Endothelial cell (in vitro differentiated cells): ENCODE results near the gene P2RX5. TPM values are rescaled to one million over a fixed set of nuclear protein-coding genes. Genes with fewer than 3 reads are reported as not detected.

ENCODE experiments used
- DNase-seq: peaks from one replicate; pipeline ENCODE4 v3.0.0; 2021; ENCODE audit warnings: low spot score
- H3K27ac Mint-ChIP-seq: one replicate; pipeline ENCODE4 v1.8.0; 2021; ENCODE audit warnings: mixed read lengths, inconsistent platforms; ENCODE audit not compliant: unreplicated experiment
- H3K27me3 Mint-ChIP-seq: one replicate; pipeline ENCODE4 v1.8.0; 2021; ENCODE audit warnings: mild to moderate bottlenecking, moderate library complexity, mixed read lengths, inconsistent platforms; ENCODE audit not compliant: unreplicated experiment
- H3K36me3 Mint-ChIP-seq: one replicate; pipeline ENCODE4 v1.8.0; 2021; ENCODE audit warnings: mild to moderate bottlenecking, low read depth, mixed read lengths, inconsistent platforms; ENCODE audit not compliant: unreplicated experiment
- H3K4me1 Mint-ChIP-seq: one replicate; pipeline ENCODE4 v1.8.0; 2021; ENCODE audit warnings: mild to moderate bottlenecking, mixed read lengths, inconsistent platforms; ENCODE audit not compliant: unreplicated experiment
- H3K4me3 Mint-ChIP-seq: one replicate; pipeline ENCODE4 v1.8.0; 2021; ENCODE audit warnings: mild to moderate bottlenecking, mixed read lengths, inconsistent platforms; ENCODE audit not compliant: unreplicated experiment
- H3K9me3 Mint-ChIP-seq: one replicate; pipeline ENCODE4 v1.8.0; 2021; ENCODE audit warnings: mixed read lengths, inconsistent platforms; ENCODE audit not compliant: unreplicated experiment
- CTCF ChIP-seq: fragments of 200-600 bp; sonication (generic); IDR thresholded peaks from one replicate; pipeline ENCODE4 v1.5.0; 2021; ENCODE audit warnings: antibody characterized with exemption; ENCODE audit not compliant: unreplicated experiment
- total RNA-seq: library from RNA; stranded (reverse); fragmentation: NEBNext Ultra II Directional; extraction: Animal tissue kit (Norgen Biotek cat#: 25700); gene quantifications from one replicate; pipeline ENCODE4 v1.2.1, GENCODE V29; 2021; ENCODE audit not compliant: unreplicated experiment

The P2RX5 gene
- total RNA-seq, 1 donor from 2014 or later = 0.36 TPM

- no peak for TF ChIP-seq CTCF
- peaks cover 1% of the 10 kb centered on the region for H3K27me3 Mint-ChIP-seq
- no peaks in the 10 kb centered on the region for H3K9me3 Mint-ChIP-seq
- no peak for DNase-seq
- H3K36me3 Mint-ChIP-seq = peaks cover 30% of the 10 kb centered on the region
- peak overlapping the region; percentile 1 for H3K27ac Mint-ChIP-seq
- no peak overlapping the region for H3K4me3 Mint-ChIP-seq
- peaks cover 5% of the 10 kb centered on the region for H3K4me1 Mint-ChIP-seq
Measured at GRCh38 chr17:3626831-3627768, 68.9 kb downstream of the P2RX5 start.

Other genes with a start within 250 kb of the P2RX5 start
- not detected for gene SPATA22, start 224.3 kb downstream of the P2RX5 start, total RNA-seq
- not detected for gene ASPA, start 220.2 kb downstream of the P2RX5 start, total RNA-seq
- gene TRPV3, start 138.3 kb downstream of the P2RX5 start, total RNA-seq = not detected
- gene TRPV1, start 86.7 kb downstream of the P2RX5 start, total RNA-seq = 5.5 TPM
- 14.1 TPM for gene SHPK, start 59.9 kb downstream of the P2RX5 start, total RNA-seq
- gene CTNS, start 59.4 kb downstream of the P2RX5 start, total RNA-seq = 17.5 TPM
- 148 TPM for gene TAX1BP3, start 27.6 kb downstream of the P2RX5 start, total RNA-seq
- 43.0 TPM for gene EMC6, start 27.3 kb downstream of the P2RX5 start, total RNA-seq
- gene HASPIN, start 27.7 kb upstream of the P2RX5 start, total RNA-seq = 5.2 TPM
- 30.0 TPM for gene ITGAE, start 105.0 kb upstream of the P2RX5 start, total RNA-seq
- 84.4 TPM for gene NCBP3, start 150.1 kb upstream of the P2RX5 start, total RNA-seq
- gene CAMKK1, start 196.9 kb upstream of the P2RX5 start, total RNA-seq = 4.1 TPM
- not detected for gene P2RX1, start 220.3 kb upstream of the P2RX5 start, total RNA-seq